ENCODE data around the gene FPR2.

GRCh38 chr19:51807111-51807701 is 46.2 kb downstream of the FPR2 start:
- TF ChIP-seq GLIS1 (tag by site-specific recombination; IDR thresholded peaks at IDR 0.05): no peak
- no peak for TF ChIP-seq CTCF (tag by site-specific recombination; IDR thresholded peaks at IDR 0.05)

Measured in HEK293 (cell line).